Measurements from ENCODE around the gene DIP2B. TPM values are rescaled to one million over a fixed set of nuclear protein-coding genes. Genes with fewer than 3 reads are reported as not detected.

DIP2B gene
- total RNA-seq, 1 experiment from 2014 or later = 30.2 TPM

- peak; percentile 36; the same call in 1 of the 2 replicates for ATAC-seq
- CTCF ChIA-PET = no interaction called here
- Histone ChIP-seq H3K9me3 (ENCODE audit: control insufficient read depth, insufficient read depth, low read depth, low read length) (no peaks in the 10 kb centered on the region), H3K4me3 (ENCODE audit: low read depth in 2 of 2, low read length in 2 of 2) (no peak overlapping the region), H3K27me3 (ENCODE audit: control insufficient read depth, insufficient read depth, low read length) (no peaks in the 10 kb centered on the region), H3K27ac (ENCODE audit: low read length) (peak overlapping the region; percentile 64), H3K4me1 (ENCODE audit: control insufficient read depth, insufficient read depth, low read length) (peaks cover 51% of the 10 kb centered on the region), H3K36me3 (ENCODE audit: control insufficient read depth, insufficient read depth, low read length) (no peaks in the 10 kb centered on the region)
- intact Hi-C loops (cut with micrococcal nuclease; ENCODE audit: unreplicated experiment) = no loop called here
- in situ Hi-C loops (cut with HindIII; ENCODE audit: low pct_unique_long_range_greater_than_20kb, low sequenced_read_pairs) = no loop called here
- POLR2A ChIA-PET = no interaction called here
- BruUV-seq (replicated peaks) = no TSS peak
- TF ChIP-seq REST (IDR thresholded peaks at IDR 0.05; ENCODE audit: insufficient read depth in 1 of 2, low read depth in 2 of 2, low read length in 1 of 2) (no peak), CTCF (IDR thresholded peaks at IDR 0.05) (no peak), TCF7L2 (IDR thresholded peaks at IDR 0.05; ENCODE audit: low read depth, low read length) (no peak), SIN3A (IDR thresholded peaks at IDR 0.05; ENCODE audit: borderline replicate concordance, insufficient read depth, low read depth, low read length) (no peak), POLR2AphosphoS5 (IDR thresholded peaks at IDR 0.05; ENCODE audit: low read depth, low read length) (no peak)
- no peak for DNase-seq (ENCODE audit: low read depth, low spot score)
Observed at GRCh38 chr12:50614167-50614759, 109.5 kb downstream of the DIP2B start.

- TF ChIP-seq REST (IDR thresholded peaks at IDR 0.05; ENCODE audit: insufficient read depth in 1 of 2, low read depth in 2 of 2, low read length in 1 of 2) (no peak), SIN3A (IDR thresholded peaks at IDR 0.05; ENCODE audit: borderline replicate concordance, insufficient read depth, low read depth, low read length) (no peak), POLR2AphosphoS5 (IDR thresholded peaks at IDR 0.05; ENCODE audit: low read depth, low read length) (no peak), CTCF (IDR thresholded peaks at IDR 0.05) (no peak), TCF7L2 (IDR thresholded peaks at IDR 0.05; ENCODE audit: low read depth, low read length) (no peak)
- DNase-seq (ENCODE audit: low read depth, low spot score) = no peak
- no peak for ATAC-seq
- in situ Hi-C loops (cut with HindIII; ENCODE audit: low pct_unique_long_range_greater_than_20kb, low sequenced_read_pairs) (no loop called here), intact Hi-C loops (cut with micrococcal nuclease; ENCODE audit: unreplicated experiment) (no loop called here)
- Histone ChIP-seq H3K9me3 (ENCODE audit: control insufficient read depth, insufficient read depth, low read depth, low read length) (no peaks in the 10 kb centered on the region), H3K4me1 (ENCODE audit: control insufficient read depth, insufficient read depth, low read length) (peaks cover 61% of the 10 kb centered on the region), H3K27ac (ENCODE audit: low read length) (peak overlapping the region; percentile 9), H3K27me3 (ENCODE audit: control insufficient read depth, insufficient read depth, low read length) (no peaks in the 10 kb centered on the region), H3K4me3 (ENCODE audit: low read depth in 2 of 2, low read length in 2 of 2) (no peak overlapping the region), H3K36me3 (ENCODE audit: control insufficient read depth, insufficient read depth, low read length) (no peaks in the 10 kb centered on the region)
- CTCF ChIA-PET = no interaction called here
- BruUV-seq (replicated peaks) = no TSS peak
- POLR2A ChIA-PET = no interaction called here
Observed at GRCh38 chr12:50615145-50615906, 110.5 kb downstream of the DIP2B start.

Data from Panc1 (cell line).